ENCODE results near the gene CCS.

GRCh38 chr11:66579017-66579606 lies 13.9 kb upstream of the CCS start:
- TF ChIP-seq EZH2 (IDR thresholded peaks at IDR 0.05) (no peak), POLR2AphosphoS5 (IDR thresholded peaks at IDR 0.05; ENCODE audit: borderline replicate concordance, low read depth, low read length) (no peak)

Data from SK-N-MC (cell line).